NCI-H128 (cell line): ENCODE measurements around the gene HMOX2.

Experiments used
- DNase-seq: peaks from one replicate; lab custom pipeline; 2025; ENCODE audit not compliant: unreplicated experiment; lab: John Stamatoyannopoulos, UW

HMOX2 gene

DNA sequence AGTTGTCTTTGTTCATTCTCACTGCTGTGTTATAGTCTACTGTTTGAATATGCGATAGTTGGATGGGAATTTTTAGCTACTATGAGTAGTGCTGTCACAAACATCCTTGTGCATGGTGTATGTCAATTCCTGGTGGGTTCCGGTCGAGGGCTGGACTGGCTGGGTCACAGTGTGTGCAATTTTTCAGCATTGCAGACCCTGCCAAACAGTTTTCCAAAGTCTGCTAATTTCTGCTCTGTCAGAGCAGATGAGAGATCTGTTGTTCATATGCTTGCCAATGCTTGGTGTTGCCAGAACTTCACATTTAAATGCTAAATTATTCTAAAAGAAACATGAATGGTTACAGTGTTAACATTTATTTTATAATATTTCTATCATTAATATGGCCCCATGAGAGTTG, 76.3 kb downstream of the HMOX2 start:
- DNase-seq, result no peak

DNA sequence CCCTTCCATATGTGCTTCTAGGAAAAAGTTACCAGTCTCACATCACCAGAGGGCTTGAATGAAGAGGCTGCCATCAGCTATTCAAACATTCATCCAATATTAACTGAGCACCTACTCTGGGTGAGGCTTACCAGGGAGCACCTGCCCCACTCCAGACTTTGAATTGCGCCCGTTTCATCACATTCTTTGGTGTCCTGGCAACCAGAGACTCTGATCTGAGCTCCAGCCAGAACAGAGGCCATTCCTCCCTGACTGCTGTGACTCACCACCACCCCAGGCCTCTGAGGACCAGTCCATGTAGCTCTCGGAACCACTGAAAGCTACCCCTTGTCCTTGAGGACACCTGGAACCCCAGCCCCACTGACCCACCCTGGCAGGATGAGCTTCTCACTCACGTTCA, 79.9 kb downstream of the HMOX2 start, which contains the start of gene C16orf96:
C16orf96 (plus strand) TSS at position 229 of the 400 bp plus-strand sequence; CDS start at position 379, 150 bp downstream.
- no peak for DNase-seq

DNA sequence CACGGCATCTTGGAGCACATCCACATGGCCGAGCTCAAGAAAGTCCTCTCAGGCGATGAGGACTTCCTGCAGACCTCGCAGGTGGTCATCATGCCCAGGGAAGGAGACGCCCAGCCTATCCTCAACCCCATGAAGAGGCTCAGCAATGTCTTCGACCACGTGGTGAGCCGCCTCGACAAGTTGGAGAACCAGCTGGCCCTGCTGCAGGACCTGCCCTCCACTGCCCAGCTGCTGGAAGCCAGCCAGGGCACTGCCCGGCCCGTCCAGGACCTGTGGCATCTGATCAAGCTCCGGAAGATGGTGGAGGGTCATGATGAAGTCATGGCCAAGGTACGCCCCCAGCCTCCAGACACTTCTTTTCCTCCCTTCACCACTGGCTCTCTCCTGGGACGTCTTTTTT, 80.4 kb downstream of the HMOX2 start:
- DNase-seq, result no peak

DNA sequence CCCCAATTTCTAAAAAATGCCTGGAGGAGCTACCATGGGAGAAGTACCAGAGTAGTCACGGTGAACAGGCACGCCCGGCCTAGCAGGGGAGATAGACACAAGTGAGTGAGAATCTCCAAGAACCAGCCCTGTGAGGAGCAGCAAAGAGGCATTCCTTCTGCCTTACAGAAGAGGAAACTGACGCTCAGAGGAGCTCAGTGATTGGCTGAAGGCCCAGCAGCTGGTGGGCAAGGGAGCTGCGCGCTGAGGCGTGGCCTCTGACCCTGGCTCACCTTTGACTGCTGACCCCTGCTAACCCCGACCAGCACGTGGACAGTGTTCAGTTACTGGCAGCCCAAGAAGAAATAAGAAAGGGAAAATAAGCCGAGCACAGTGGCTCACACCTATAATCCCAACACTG, 81.8 kb downstream of the HMOX2 start:
- no peak for DNase-seq
